Lung (tissue), 12 donors: ENCODE results near the gene TAF8. TPM values are rescaled to one million over a fixed set of nuclear protein-coding genes. Genes with fewer than 3 reads are reported as not detected.

Experiments used
- ATAC-seq: fragments of 200-7000 bp; cut with Tn5 transposase; one replicate; pipeline ENCODE4 v1.9.1; 2020; ENCODE audit warnings: moderate number of reproducible peaks; ENCODE audit not compliant: insufficient read depth, low FRiP score
- DNase-seq, 3 donors: peaks; one replicate each; pipeline ENCODE4 v3.0.0-alpha.2; 2013 to 2017
- H3K27ac ChIP-seq, 2 donors: one replicate each; pipeline ENCODE4 v1.5.1; 2013; ENCODE audit warnings: mild to moderate bottlenecking in 2 of 2, moderate library complexity in 2 of 2, control low read depth in 1 of 2, inconsistent platforms in 1 of 2, low read depth in 1 of 2, low read length in 1 of 2
- H3K27me3 ChIP-seq, 3 donors: one replicate each; pipeline ENCODE4 v1.5.1; 2013; ENCODE audit warnings: low read length in 2 of 3; ENCODE audit not compliant: control insufficient read depth in 3 of 3, insufficient read depth in 3 of 3
- H3K36me3 ChIP-seq, 4 donors: one replicate each; pipeline ENCODE4 v1.5.1; 2013; ENCODE audit warnings: low read length in 4 of 4, mild to moderate bottlenecking in 1 of 4, moderate library complexity in 1 of 4; ENCODE audit not compliant: control insufficient read depth in 4 of 4, insufficient read depth in 4 of 4
- H3K4me1 ChIP-seq, 5 donors: one replicate each; pipeline ENCODE4 v1.5.1; 2013; ENCODE audit warnings: low read length in 5 of 5, mild to moderate bottlenecking in 2 of 5, moderate library complexity in 1 of 5; ENCODE audit not compliant: control insufficient read depth in 5 of 5, insufficient read depth in 5 of 5
- H3K4me3 ChIP-seq: one replicate; pipeline ENCODE4 v1.5.1; 2013; ENCODE audit warnings: mild to moderate bottlenecking, control low read depth, moderate library complexity
- H3K9ac ChIP-seq, 2 donors: one replicate each; pipeline ENCODE4 v1.5.1; 2013; ENCODE audit warnings: low read length in 2 of 2, control low read depth in 1 of 2; ENCODE audit not compliant: insufficient read depth in 1 of 2
- H3K9me3 ChIP-seq, 4 donors: one replicate each; pipeline ENCODE4 v1.5.1; 2013; ENCODE audit warnings: low read length in 3 of 4, mild to moderate bottlenecking in 1 of 4, moderate library complexity in 1 of 4; ENCODE audit not compliant: control insufficient read depth in 4 of 4, insufficient read depth in 3 of 4
- WGBS, 2 donors: extraction: QIAGEN DNeasy Blood & Tissue Kit; methylation state at CpG; one replicate each; pipeline ENCODE4 v1.1.7; 2013; 5-methylcytosine and 5-hydroxymethylcytosine counted together
- polyA plus RNA-seq, 2 donors: library from polyadenylated mRNA; stranded (reverse); fragments of 200-250 nt; gene quantifications; one replicate each; pipeline ENCODE4 v1.2.1, GENCODE V29; 2013
- total RNA-seq, 2 donors: library from RNA; depleted of rRNA in 1 of 2; stranded (reverse); fragments of >200 nt in 1 of 2; gene quantifications; one replicate each; pipeline ENCODE4 v1.2.1, GENCODE V29; 2014 to 2021
- TF ChIP-seq, protein P1 (sequence below): IDR thresholded peaks from 2 replicates; pipeline ENCODE4 v1.5.1; 2012; ENCODE audit warnings: mild to moderate bottlenecking; ENCODE audit errors: control extremely low read depth, extremely low read depth
- donor health status: control.
- donor health status: control.
- donor health status: Bipolar disorder and iron deficiency.
- donor health status: healthy.
- donor health status: DM: yes; HTN: yes; CAD: no.

TAF8 gene
- total and polyA plus RNA-seq, 4 donors, result 14.0 to 26.7 (median 17.0) TPM

DNA sequence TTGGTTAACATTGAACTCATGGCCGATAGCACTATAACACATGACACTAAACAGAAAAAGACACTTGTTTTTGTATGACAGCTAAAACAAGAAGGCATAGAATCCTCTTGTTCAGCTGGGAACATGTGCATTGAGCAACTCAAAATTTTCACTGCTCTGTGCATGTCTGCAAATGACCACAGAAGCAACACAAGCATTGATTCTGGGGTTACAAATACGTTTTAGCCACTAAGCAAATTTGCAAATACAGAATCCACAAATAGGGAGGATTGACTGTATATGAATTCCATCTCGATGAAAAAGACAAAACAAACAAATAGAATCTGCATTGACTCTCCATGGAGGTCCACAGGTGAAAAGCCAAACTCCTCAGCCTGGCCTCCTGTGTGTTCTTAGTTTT lies 60.4 kb downstream of the TAF8 start:
- WGBS, 2 donors, result 83% methylated on average over 3 of the region's 3 CpGs
- no peak overlapping the region for H3K4me3 ChIP-seq
- no peaks in the 10 kb centered on the region for H3K4me1 ChIP-seq
- no peak overlapping the region for H3K27ac ChIP-seq
- no peak for DNase-seq
- ATAC-seq, result no peak
- no peaks in the 10 kb centered on the region for H3K27me3 ChIP-seq
- H3K9ac ChIP-seq, result no peak overlapping the region
- H3K9me3 ChIP-seq, result peaks cover 0 to 2% (median 0%) of the 10 kb centered on the region in 4 donors
- TF ChIP-seq, protein P1, sequence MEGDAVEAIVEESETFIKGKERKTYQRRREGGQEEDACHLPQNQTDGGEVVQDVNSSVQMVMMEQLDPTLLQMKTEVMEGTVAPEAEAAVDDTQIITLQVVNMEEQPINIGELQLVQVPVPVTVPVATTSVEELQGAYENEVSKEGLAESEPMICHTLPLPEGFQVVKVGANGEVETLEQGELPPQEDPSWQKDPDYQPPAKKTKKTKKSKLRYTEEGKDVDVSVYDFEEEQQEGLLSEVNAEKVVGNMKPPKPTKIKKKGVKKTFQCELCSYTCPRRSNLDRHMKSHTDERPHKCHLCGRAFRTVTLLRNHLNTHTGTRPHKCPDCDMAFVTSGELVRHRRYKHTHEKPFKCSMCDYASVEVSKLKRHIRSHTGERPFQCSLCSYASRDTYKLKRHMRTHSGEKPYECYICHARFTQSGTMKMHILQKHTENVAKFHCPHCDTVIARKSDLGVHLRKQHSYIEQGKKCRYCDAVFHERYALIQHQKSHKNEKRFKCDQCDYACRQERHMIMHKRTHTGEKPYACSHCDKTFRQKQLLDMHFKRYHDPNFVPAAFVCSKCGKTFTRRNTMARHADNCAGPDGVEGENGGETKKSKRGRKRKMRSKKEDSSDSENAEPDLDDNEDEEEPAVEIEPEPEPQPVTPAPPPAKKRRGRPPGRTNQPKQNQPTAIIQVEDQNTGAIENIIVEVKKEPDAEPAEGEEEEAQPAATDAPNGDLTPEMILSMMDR, result no peak
- no peaks in the 10 kb centered on the region for H3K36me3 ChIP-seq

DNA sequence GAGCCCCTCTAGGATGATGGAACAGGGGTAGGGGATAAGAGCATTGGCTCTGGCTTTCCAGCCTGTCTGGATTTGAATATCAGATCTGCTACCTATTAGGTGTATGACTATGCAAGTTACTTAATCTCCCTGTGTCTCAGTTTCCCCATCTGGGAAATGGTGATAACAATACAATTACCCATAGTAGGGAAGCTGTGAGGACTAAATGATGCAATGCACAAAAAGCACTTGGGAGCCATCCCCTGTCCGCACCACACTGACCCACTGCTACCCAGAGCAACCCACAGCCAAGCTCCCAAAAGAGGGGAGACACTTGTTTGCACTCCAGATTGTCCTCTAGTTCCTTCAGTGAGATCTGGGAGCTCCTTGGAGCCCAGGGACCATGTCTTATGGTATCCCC lies 62.0 kb downstream of the TAF8 start:
- 100% methylated on average over 1 of the region's 1 CpG for WGBS, 2 donors
- Histone ChIP-seq H3K9ac (no peak overlapping the region), H3K36me3 (no peaks in the 10 kb centered on the region), H3K27me3 (no peaks in the 10 kb centered on the region), H3K27ac (no peak overlapping the region), H3K4me3 (no peak overlapping the region), H3K4me1 (no peaks in the 10 kb centered on the region), H3K9me3 (peaks cover 0 to 2% (median 0%) of the 10 kb centered on the region in 4 donors)
- TF ChIP-seq, protein P1, result no peak
- DNase-seq (no peak), ATAC-seq (no peak)

DNA sequence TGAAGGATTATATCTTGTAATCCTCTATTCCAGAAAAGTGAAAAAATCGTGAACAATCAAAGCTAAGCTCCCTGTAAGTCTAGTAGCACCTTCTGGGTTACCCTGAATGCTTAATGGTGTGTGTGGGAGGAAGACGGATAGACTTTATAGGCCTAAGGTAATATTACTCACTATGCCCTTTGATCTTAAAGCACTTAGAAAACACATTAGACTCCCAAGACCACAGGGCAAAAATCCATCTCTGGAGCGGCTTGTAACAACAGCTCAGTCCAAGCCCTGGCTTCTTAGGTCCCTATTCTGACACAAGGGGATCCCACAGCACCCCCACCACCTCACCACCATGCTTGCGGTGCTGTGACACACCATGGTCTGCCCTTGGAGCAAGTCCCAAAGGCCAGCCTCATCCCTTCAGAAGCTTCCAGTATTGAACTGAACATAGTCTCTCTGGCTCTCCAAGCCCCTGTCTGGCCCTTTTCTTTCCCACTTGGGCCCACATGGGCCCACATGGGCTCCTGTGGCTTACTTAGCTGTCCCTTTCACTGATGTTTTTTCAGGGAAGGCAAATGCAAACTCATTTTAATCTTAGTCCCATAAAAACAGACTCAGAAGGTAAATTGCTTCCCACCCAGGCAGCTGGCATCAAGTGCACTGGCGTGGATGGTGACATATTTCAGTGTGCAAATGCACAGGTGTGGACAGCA lies 63.8 kb downstream of the TAF8 start:
- Histone ChIP-seq H3K27ac (no peak overlapping the region), H3K4me1 (peaks cover 0 to 6% (median 0%) of the 10 kb centered on the region in 5 donors), H3K9me3 (peaks cover 0 to 2% (median 0%) of the 10 kb centered on the region in 4 donors), H3K9ac (no peak overlapping the region), H3K36me3 (no peaks in the 10 kb centered on the region), H3K4me3 (no peak overlapping the region), H3K27me3 (no peaks in the 10 kb centered on the region)
- no peak for DNase-seq
- TF ChIP-seq, protein P1, result no peak
- ATAC-seq, result no peak
- 86 to 93% methylated on average over 5 of the region's 5 CpGs for WGBS, 2 donors

DNA sequence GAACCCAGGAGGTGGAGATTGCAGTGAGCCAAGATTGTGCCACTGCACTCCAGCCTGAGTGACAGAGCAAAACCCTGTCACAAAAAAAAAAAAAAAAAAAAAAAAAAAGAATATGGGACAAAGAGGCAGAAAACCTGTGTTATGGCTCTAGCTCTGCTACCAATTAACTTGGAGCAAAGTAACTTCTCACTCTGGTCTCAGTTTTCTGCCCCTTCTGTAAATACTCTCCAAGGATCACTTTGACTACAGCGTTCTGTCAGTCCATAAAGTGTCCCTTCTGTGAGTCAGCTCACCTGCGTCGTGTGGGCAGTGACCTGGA lies 67.5 kb downstream of the TAF8 start:
- ATAC-seq (no peak), DNase-seq (no peak)
- Histone ChIP-seq H3K9me3 (no peaks in the 10 kb centered on the region), H3K4me3 (no peak overlapping the region), H3K36me3 (no peaks in the 10 kb centered on the region), H3K4me1 (peaks cover 0 to 15% (median 0%) of the 10 kb centered on the region in 5 donors), H3K27ac (peak overlapping the region in 1 of 2 donors; percentile 78), H3K27me3 (no peaks in the 10 kb centered on the region), H3K9ac (no peak overlapping the region)
- WGBS, 2 donors, result 64 to 88% methylated on average over 3 of the region's 3 CpGs
- TF ChIP-seq, protein P1, result no peak
